ENCODE results near the gene APOA4. TPM values are rescaled to one million over a fixed set of nuclear protein-coding genes. Genes with fewer than 3 reads are reported as not detected.

Gene APOA4
- total RNA-seq, 4 donors from 2014 or later, result not detected

DNA sequence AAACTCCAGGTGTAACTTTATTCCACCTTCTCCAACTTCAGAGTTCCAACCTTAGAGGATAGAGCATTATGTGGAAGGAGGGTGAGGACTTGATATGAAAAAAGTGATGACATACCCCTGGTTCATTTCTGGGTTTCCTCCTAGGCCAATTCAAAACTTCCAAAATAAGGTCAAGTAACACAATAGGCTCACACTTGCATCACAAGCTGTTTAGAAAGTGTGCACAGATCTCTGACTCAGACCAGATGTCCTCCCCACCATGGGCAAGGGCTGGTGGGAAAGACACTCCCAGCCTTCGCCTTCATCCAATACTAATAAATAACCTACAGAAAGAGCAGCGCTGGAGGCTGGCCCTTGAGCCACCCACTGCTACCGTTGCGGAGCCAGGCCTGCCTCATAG, 44.5 kb downstream of the APOA4 start:
- WGBS, 2 donors, result 92 to 93% methylated on average over 4 of the region's 4 CpGs

DNA sequence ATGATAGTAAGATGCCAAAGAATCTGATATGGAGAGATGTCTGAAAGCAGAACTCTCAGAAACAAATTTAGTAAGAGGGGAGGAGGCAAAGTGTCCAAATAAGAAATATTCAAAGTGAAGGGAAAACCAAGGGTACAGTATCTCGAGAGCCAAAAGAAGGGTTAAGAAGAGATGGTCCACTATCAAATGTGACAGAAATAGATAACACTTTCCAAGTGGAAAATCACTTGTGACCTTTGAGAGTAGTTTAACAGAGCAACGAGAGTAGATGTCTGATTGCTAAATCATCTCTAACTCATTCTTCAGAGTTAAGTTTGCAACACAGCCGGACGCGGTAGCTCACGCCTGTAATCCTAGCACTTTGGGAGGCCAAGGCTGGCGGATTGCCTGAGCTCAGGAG, 46.0 kb downstream of the APOA4 start:
- H3K9me3 ChIP-seq, result no peaks in the 10 kb centered on the region

More for the DNA sequence above, 44.5 kb downstream of the APOA4 start:
- Histone ChIP-seq H3K9me3 (no peaks in the 10 kb centered on the region), H3K4me3 (no peak overlapping the region), H3K4me1 (peaks cover 0 to 5% (median 4%) of the 10 kb centered on the region in 4 donors), H3K27ac (no peak overlapping the region), H3K36me3 (peaks cover 3 to 78% (median 43%) of the 10 kb centered on the region in 3 donors), H3K27me3 (no peaks in the 10 kb centered on the region)
- TF ChIP-seq POLR2A (IDR thresholded peaks at IDR 0.05), result no peak
- TF ChIP-seq, protein P1, sequence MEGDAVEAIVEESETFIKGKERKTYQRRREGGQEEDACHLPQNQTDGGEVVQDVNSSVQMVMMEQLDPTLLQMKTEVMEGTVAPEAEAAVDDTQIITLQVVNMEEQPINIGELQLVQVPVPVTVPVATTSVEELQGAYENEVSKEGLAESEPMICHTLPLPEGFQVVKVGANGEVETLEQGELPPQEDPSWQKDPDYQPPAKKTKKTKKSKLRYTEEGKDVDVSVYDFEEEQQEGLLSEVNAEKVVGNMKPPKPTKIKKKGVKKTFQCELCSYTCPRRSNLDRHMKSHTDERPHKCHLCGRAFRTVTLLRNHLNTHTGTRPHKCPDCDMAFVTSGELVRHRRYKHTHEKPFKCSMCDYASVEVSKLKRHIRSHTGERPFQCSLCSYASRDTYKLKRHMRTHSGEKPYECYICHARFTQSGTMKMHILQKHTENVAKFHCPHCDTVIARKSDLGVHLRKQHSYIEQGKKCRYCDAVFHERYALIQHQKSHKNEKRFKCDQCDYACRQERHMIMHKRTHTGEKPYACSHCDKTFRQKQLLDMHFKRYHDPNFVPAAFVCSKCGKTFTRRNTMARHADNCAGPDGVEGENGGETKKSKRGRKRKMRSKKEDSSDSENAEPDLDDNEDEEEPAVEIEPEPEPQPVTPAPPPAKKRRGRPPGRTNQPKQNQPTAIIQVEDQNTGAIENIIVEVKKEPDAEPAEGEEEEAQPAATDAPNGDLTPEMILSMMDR (IDR thresholded peaks at IDR 0.05), result no peak
- TF ChIP-seq EP300 (IDR thresholded peaks at IDR 0.05), result no peak
- no peak for DNase-seq (ENCODE audit: low spot score in 2 of 2)

DNA sequence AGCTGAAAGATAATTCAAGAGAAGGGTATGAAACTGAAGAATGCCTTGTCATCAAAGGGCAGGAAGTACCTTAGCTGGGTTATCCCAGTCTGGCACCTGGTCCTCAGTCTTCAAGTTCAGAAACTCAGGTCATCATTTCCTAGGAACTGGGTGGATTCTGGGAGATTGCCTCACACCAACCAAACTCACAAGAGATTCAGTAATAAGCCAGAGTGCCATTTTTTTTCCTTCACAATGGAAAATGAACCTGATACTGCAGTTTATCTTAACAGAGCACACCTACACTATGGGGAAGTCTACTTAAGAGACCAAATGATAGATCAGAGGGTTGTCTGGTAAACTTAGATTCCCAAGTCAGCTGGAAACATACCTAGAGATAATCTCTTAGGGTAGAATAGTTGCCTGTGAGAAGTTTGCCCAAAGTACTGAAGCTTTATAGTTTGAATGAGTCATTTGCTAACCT, 46.6 kb downstream of the APOA4 start:
- no peaks in the 10 kb centered on the region for H3K27me3 ChIP-seq
- TF ChIP-seq POLR2A (IDR thresholded peaks at IDR 0.05) (no peak), EP300 (IDR thresholded peaks at IDR 0.05) (no peak)
- TF ChIP-seq, protein P1 (IDR thresholded peaks at IDR 0.05), result no peak
- H3K4me3 ChIP-seq, result no peak overlapping the region
- H3K9me3 ChIP-seq, result no peaks in the 10 kb centered on the region
- no peak overlapping the region for H3K27ac ChIP-seq
- no peak for DNase-seq (ENCODE audit: low spot score in 2 of 2)
- peaks cover 0 to 58% (median 26%) of the 10 kb centered on the region in 3 donors for H3K36me3 ChIP-seq
- peaks cover 0 to 14% (median 12%) of the 10 kb centered on the region in 4 donors for H3K4me1 ChIP-seq

More for the DNA sequence above, 46.0 kb downstream of the APOA4 start:
- Histone ChIP-seq H3K4me1 (peaks cover 0 to 9% (median 7%) of the 10 kb centered on the region in 4 donors), H3K27ac (no peak overlapping the region), H3K4me3 (no peak overlapping the region), H3K36me3 (peaks cover 0 to 63% (median 28%) of the 10 kb centered on the region in 3 donors), H3K27me3 (no peaks in the 10 kb centered on the region)
- 79 to 83% methylated on average over 7 of the region's 7 CpGs for WGBS, 2 donors
- no peak for DNase-seq (ENCODE audit: low spot score in 2 of 2)
- TF ChIP-seq, protein P1 (IDR thresholded peaks at IDR 0.05), result no peak
- TF ChIP-seq EP300 (IDR thresholded peaks at IDR 0.05) (no peak), POLR2A (IDR thresholded peaks at IDR 0.05) (no peak)

DNA sequence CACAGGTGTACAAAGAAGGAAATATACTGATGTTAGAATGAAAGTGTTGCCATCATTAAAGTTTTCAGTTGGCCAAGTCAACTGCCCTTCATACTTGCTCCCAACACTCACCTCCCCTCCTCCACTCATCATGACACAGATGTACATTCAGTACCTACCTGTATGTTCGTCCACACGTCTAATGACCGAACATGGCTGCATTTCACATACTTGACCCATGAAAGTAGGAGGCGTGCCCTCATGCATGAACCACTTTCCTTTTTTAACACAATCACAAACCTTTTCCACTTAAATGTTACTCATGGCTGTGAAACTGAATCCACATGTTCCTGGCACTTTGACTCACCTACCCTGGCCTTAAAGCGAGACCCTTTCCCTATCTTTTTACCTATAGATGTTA, 47.1 kb downstream of the APOA4 start:
- Histone ChIP-seq H3K4me1 (peaks cover 0 to 20% (median 17%) of the 10 kb centered on the region in 4 donors), H3K9me3 (no peaks in the 10 kb centered on the region), H3K4me3 (no peak overlapping the region), H3K27me3 (no peaks in the 10 kb centered on the region), H3K36me3 (peaks cover 0 to 52% (median 20%) of the 10 kb centered on the region in 3 donors), H3K27ac (no peak overlapping the region)
- no peak for TF ChIP-seq EP300 (IDR thresholded peaks at IDR 0.05)
- TF ChIP-seq POLR2A (IDR thresholded peaks at IDR 0.05), result no peak
- TF ChIP-seq, protein P1 (IDR thresholded peaks at IDR 0.05), result no peak
- WGBS, 2 donors, result 85 to 90% methylated on average over 5 of the region's 5 CpGs
- no peak for DNase-seq (ENCODE audit: low spot score in 2 of 2)

DNA sequence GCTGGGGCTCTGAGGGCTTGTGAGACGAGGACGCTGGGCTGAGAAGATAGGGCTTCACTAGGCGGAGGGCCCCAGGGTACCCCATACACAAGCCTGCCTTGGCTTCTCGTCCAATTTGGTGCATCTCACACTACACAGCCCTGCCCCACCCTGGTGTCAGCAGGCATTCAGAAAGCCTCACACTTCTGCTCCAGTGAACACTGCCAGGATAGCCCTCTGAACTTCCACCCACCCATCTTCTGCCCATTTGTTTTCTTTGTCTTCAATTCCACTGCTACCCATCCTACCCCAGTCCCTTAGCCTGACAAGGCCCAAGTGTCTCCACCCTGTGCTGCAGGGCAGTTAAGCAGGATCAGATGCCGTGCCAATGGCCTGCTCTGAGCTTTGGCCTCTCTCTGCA, 48.4 kb downstream of the APOA4 start:
- WGBS, 2 donors, result 87 to 89% methylated on average over 5 of the region's 5 CpGs
- H3K4me3 ChIP-seq, result no peak overlapping the region
- peaks cover 0 to 40% (median 9%) of the 10 kb centered on the region in 3 donors for H3K36me3 ChIP-seq
- H3K27me3 ChIP-seq, result no peaks in the 10 kb centered on the region
- DNase-seq (ENCODE audit: low spot score in 2 of 2), result no peak
- H3K27ac ChIP-seq, result no peak overlapping the region
- no peak for TF ChIP-seq POLR2A (IDR thresholded peaks at IDR 0.05)
- TF ChIP-seq, protein P1 (IDR thresholded peaks at IDR 0.05), result no peak
- no peak for TF ChIP-seq EP300 (IDR thresholded peaks at IDR 0.05)
- peaks cover 0 to 31% (median 22%) of the 10 kb centered on the region in 4 donors for H3K4me1 ChIP-seq
- H3K9me3 ChIP-seq, result no peaks in the 10 kb centered on the region

Data from tibial nerve (tissue), 4 donors.